C4-2B (cell line): Measurements from ENCODE around the gene LRCH2.

Experiments
- H3K27ac ChIP-seq: fragments of 450-650 bp; 2 replicates; pipeline ENCODE4 v1.5.1; 2017
- ZFX ChIP-seq: fragments of 450-650 bp; IDR thresholded peaks from 2 replicates; pipeline ENCODE4 v1.6.1; 2017
- TF ChIP-seq, protein P1 (sequence below): fragments of 450-650 bp; conservative IDR thresholded peaks from 2 replicates; pipeline ENCODE4 v1.5.1; 2017; ENCODE audit warnings: mild to moderate bottlenecking

LRCH2 gene

DNA sequence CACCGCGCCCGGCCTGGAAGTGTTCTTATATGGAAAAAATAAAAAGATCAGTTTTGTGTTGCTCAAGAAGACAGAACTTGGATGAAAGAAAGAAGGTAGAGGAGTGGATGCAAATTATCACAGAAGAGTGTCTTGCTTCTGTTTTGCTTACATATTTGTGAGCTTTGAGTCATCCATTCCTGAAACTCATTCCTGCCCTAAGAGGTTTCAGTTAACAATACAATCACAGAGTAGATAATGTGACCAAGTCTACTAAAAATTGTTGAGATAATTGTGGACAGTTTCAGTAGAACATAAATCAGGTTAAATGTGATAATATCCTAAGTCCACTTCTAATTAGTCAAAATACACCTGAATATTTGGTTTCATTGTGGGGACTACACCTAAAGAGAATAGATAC lies 26.4 kb upstream of the LRCH2 start:
- no peak overlapping the region for H3K27ac ChIP-seq
- TF ChIP-seq, protein P1, sequence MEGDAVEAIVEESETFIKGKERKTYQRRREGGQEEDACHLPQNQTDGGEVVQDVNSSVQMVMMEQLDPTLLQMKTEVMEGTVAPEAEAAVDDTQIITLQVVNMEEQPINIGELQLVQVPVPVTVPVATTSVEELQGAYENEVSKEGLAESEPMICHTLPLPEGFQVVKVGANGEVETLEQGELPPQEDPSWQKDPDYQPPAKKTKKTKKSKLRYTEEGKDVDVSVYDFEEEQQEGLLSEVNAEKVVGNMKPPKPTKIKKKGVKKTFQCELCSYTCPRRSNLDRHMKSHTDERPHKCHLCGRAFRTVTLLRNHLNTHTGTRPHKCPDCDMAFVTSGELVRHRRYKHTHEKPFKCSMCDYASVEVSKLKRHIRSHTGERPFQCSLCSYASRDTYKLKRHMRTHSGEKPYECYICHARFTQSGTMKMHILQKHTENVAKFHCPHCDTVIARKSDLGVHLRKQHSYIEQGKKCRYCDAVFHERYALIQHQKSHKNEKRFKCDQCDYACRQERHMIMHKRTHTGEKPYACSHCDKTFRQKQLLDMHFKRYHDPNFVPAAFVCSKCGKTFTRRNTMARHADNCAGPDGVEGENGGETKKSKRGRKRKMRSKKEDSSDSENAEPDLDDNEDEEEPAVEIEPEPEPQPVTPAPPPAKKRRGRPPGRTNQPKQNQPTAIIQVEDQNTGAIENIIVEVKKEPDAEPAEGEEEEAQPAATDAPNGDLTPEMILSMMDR, result no peak
- no peak for TF ChIP-seq ZFX

DNA sequence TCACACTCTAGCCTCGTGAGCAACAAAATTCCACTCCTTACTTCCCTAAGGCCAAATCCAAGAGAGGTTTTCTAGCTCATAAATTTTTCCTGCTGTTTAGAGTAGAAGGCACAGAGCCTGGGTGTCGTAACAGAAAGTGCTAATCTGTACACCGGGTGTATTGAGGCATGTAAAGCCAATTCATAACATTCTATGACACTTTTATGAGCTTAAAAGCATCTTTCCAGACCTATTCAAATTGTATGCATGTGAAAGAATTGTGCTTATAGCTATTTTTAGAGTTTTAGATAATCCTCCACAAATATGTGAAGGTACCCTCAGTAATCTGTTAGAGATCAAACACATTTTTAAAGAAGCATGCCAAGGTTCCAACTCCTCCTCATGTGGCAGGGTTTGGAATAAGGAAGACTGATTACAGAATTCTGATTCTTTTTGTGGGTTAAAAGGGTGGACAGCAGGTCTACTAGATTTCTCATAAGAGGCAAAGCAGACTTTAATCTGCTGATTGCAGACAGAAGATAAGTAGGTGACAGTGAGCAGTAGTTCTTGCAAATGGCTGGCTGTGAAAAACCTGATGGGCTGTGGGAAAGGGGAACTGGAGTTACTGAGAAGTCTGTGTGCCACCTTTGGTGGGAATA lies 25.5 kb upstream of the LRCH2 start:
- no peak for TF ChIP-seq ZFX
- TF ChIP-seq, protein P1, result no peak
- no peak overlapping the region for H3K27ac ChIP-seq

DNA sequence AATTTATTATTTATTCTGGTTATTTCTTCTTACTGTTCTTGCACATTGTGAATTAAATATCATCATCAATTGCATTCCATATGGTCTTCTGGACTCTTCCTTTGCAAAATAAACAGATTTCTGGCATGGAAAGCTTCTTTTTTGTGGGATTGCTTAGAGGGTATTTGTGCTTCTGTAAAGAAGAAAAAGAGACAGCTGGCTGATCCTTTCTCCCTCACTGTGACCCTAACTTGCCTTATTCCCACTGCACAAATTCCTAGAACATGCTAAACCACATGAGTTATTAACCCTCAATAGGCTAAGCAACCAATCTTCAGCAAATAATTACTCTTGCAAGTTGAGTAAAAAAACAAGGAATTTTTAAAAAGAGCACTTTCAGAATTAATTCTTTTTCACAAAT lies 23.8 kb upstream of the LRCH2 start:
- H3K27ac ChIP-seq, result no peak overlapping the region
- TF ChIP-seq, protein P1, result no peak
- no peak for TF ChIP-seq ZFX

DNA sequence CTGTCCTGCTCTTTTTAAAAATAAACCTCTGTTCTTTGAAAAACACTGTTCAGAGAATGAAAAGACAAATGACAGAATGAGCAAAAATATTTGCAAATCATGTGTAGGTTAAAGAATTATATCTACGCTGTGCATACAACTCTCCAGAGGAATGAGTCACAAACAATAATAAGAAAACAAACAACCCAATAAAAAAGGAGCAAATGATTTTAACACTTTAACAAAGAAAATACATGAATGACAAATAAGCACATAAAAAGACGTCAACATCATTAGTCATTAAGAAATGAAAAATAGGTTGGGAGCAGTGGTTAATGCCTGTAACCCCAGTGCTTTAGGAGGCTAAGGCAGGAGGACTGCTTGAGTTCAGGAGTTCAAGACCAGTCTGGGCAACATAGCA lies 21.1 kb upstream of the LRCH2 start:
- no peak for TF ChIP-seq ZFX
- TF ChIP-seq, protein P1, result no peak
- H3K27ac ChIP-seq, result no peak overlapping the region

DNA sequence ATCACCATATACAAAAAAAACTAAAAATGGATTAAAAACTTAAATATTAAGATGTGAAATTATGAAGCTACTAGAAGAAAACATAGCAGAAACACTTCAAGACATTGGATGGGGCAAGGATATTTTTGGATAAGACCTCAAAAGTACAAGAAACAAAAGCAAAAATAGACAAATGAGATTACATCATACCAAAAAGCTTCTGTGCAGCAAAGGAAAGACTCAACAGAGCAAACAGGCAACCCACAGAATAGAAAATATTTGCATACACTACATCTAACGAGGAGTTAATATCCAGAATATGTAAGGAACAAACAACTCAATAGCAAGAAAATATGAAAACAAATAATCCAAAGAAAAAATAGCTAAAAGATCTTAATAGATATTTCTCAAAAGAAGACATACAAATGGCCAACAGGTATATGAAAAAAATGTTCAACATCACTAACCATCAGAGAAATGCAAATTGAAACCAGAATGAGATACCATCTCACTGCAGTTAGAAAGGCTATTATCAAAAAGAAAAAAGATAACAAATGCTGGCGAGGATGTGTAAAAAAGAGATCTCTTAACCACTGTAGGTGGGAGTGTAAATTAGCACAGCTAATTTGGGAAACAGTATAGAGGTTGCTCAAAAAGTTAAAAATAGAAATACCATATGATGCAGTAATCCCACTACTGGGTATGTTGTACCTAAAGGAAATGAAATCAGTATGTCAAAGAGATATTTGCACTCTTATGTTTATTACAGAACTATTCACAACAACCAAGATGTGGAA lies 17.8 kb upstream of the LRCH2 start:
- no peak for TF ChIP-seq ZFX
- TF ChIP-seq, protein P1, result no peak
- no peak overlapping the region for H3K27ac ChIP-seq

DNA sequence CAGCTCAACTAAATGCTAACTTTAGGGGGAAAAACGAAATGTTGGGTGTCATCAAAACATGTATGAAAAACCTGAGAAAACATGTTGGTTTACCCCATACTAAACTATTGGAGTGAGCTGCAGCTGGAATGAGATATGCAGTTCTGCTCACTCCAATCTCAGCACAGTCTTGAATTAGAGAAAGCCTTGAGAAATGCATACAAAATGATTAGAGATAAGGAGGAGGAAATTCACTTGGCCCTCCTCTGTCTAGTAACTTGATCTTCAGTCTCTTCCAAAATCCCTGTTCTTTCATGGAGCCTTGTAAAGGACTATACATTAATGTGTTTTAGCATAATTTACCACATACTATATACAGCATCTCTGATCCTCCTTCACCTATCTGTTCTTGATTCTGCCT lies 3.2 kb upstream of the LRCH2 start:
- H3K27ac ChIP-seq, result no peak overlapping the region
- TF ChIP-seq, protein P1, result no peak
- TF ChIP-seq ZFX, result no peak

DNA sequence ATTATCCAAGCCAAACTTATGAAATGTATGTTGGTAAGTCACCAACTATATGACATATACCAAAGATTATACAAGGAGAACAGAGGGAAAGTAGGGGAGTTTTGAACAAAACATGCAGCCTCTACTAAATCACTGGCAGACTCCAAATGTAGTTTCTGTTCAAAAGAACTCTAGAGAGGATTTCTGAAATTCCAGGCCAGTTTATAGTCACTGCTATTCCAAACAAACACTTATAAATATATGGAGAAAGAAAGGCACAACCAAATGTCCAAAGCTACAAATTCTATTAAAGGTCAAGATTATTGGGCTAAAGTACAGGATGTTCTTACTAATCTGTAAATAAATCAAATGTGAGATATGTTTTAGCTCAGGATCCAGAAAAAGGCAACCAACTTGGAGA lies 2.7 kb upstream of the LRCH2 start:
- no peak overlapping the region for H3K27ac ChIP-seq
- TF ChIP-seq, protein P1, result no peak
- TF ChIP-seq ZFX, result no peak
